Measurements from ENCODE around the gene PRDM16.

Gene PRDM16

DNA sequence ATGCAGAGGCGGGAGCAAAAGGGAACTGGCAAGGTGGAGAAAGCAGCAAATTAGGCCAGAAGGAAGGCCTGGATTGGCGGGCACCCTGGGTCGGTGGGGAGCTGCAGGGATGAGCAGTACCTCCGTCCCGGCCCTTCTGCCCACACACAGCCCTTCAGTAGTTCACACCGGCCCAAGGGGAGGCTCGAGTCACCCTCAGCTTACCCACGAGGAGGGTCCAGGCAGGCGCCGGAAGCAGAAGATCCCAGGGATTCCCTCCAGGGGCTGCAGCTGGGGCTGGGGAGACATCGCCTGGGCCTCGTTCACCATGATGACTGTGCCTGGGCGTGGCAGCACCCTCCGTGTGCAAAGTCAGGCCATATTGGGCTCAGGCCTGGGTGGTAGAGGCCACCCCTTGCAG, 190.0 kb downstream of the PRDM16 start:
- ATAC-seq (replicated peaks) (no peak), DNase-seq (no peak)
- Mint-ChIP-seq H3K4me1 (ENCODE audit: low read depth in 2 of 2) (no peaks in the 10 kb centered on the region), H3K9me3 (peaks cover 0 to 8% of the 10 kb centered on the region in 2 donors), H3K27ac (no peak overlapping the region), H3K27me3 (peaks cover 0 to 21% of the 10 kb centered on the region in 2 donors), H3K36me3 (ENCODE audit: insufficient read depth) (no peaks in the 10 kb centered on the region), H3K4me3 (no peak overlapping the region)

DNA sequence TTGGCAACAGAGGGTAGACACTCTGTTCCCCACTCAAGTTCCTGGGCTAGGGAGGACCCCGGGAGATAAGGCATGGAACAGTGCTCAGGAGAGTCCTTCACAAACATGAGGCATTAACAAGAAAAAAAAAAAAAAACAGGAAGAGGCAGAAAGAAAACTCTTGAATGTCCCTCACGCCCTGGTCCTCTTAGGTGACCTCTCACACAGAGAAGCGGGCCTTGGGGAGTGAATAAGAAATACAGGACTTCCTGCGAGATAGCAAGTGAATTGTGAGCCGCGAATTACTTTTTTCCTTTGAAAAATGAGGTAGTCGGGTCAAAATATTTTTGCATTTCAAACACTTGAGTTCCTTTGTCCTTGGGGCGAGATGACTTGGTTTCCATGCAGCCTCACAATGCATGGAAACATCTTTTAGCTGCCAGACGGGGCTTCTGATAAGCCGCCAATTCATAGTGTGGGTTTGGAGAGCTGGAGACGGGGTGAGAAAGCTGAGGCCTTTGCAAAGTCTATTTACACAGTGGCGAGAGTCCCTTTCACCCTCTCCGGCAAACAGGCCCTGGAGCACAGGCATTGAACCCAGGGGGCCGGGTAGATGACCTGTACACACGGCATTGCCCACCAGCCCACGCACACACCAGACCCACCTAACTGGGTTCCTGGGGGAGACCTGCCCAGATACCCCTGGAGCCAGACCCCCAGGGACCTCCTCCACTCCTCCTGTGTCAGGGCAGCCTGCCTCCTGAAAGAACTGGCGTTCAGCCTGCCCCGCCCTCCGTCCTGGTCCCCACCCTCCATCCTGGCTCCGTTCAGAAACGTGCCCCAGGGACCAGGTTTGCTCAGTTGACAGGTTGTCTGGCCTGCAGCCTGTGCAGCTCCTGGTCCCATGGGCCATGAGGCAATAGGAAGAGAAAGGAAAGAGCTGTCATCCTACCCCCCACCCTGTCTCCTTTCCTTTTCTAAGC, 192.3 kb downstream of the PRDM16 start:
- H3K4me3 Mint-ChIP-seq: no peak overlapping the region

DNA sequence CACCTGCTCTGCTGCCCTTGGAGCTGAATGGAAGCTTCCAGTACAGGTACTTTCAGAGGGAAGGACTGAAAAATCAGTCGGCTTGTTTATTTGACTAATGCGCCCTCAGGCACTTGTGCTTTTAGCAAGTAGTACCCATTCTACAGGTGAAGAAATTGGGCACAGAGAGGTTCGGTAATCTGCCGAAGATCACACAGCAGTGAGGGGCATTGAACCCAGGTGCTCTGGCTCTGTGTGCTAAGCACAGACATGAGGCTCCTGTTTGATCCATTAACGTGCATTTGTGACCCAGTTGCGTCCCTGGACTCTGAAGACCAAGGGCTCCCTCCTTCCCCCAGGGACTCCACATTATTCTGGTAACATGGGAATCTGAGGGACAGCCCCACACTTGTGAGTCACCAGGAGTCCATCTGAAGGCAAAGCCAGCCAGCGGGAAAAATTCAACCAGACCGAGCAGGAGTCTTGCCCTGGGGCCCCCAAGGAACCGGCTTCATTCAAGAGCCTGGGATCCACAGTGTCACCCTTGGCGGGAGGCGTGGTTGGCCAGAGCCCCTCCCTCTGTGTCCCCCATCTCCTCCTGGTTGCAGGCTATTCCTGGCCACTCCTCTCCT, 193.1 kb downstream of the PRDM16 start:
- no peak for DNase-seq
- no peaks in the 10 kb centered on the region for H3K36me3 Mint-ChIP-seq (ENCODE audit: insufficient read depth)
- peaks cover 9 to 38% of the 10 kb centered on the region in 2 donors for H3K27me3 Mint-ChIP-seq
- H3K9me3 Mint-ChIP-seq: peaks cover 0 to 8% of the 10 kb centered on the region in 2 donors
- H3K27ac Mint-ChIP-seq: no peak overlapping the region
- H3K4me3 Mint-ChIP-seq: no peak overlapping the region
- H3K4me1 Mint-ChIP-seq (ENCODE audit: low read depth in 2 of 2): no peaks in the 10 kb centered on the region
- no peak for ATAC-seq (replicated peaks)

More for the DNA sequence above, 192.3 kb downstream of the PRDM16 start:
- Mint-ChIP-seq H3K27me3 (peaks cover 6 to 38% of the 10 kb centered on the region in 2 donors), H3K9me3 (peaks cover 0 to 8% of the 10 kb centered on the region in 2 donors), H3K4me1 (ENCODE audit: low read depth in 2 of 2) (no peaks in the 10 kb centered on the region), H3K27ac (no peak overlapping the region), H3K36me3 (ENCODE audit: insufficient read depth) (no peaks in the 10 kb centered on the region)
- no peak for DNase-seq
- no peak for ATAC-seq (replicated peaks)

DNA sequence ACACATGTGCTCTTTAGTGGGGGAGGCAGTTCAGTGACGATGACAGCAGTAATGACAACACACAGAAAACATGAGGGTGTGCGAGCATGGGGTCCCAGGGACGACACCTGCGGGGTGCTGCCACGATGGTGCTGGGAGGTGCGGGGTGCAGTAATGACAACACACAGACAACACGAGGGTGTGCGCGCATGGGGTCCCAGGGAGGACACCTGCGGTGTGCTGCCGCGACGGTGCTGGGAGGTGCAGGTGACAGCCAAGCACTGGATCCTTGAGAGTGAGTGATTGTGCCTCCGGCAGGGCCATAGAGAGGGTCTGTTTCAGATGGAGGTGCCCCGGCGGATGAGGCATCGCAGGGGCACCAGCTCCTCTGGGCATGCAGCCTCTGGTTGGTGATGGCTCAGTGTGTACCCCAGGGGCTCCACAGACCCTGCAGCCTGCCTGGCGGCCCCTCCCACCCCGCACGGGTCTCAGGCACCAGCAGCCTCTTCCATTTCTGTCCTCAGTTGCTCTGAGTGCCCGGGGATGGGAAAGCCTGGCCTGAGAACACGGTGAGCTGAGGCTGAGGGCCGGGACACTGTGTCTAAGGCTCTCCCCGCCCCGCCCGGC, 193.8 kb downstream of the PRDM16 start:
- DNase-seq (no peak), ATAC-seq (replicated peaks) (no peak)
- H3K27ac Mint-ChIP-seq: no peak overlapping the region
- H3K27me3 Mint-ChIP-seq: peaks cover 12 to 35% of the 10 kb centered on the region in 2 donors
- H3K4me1 Mint-ChIP-seq (ENCODE audit: low read depth in 2 of 2): no peaks in the 10 kb centered on the region
- H3K36me3 Mint-ChIP-seq (ENCODE audit: insufficient read depth): no peaks in the 10 kb centered on the region
- peaks cover 0 to 8% of the 10 kb centered on the region in 2 donors for H3K9me3 Mint-ChIP-seq
- H3K4me3 Mint-ChIP-seq: no peak overlapping the region

DNA sequence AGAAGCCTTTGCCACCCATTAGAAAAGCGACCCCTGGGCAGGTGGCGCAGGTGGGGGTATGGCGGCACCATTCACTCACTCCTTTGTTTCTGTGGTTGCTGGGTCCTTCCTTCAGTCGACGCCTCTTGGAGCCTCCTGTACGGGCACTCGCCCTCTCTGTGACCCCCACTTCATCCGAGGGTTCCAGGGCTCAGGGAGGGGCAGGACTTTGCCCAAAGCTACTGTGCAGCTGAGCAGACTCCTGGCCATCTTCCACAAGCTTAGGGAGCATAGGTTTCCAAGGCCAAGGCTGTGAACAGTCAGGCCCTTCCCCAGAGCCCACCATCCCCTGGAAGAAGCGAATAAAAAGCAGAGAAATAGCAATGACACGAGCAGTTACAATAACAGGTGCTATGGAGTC, 194.8 kb downstream of the PRDM16 start:
- Mint-ChIP-seq H3K36me3 (ENCODE audit: insufficient read depth) (no peaks in the 10 kb centered on the region), H3K27me3 (peaks cover 12 to 25% of the 10 kb centered on the region in 2 donors), H3K27ac (no peak overlapping the region), H3K4me1 (ENCODE audit: low read depth in 2 of 2) (no peaks in the 10 kb centered on the region), H3K9me3 (peaks cover 0 to 8% of the 10 kb centered on the region in 2 donors), H3K4me3 (no peak overlapping the region)
- ATAC-seq (replicated peaks) (no peak), DNase-seq (no peak)

GRCh38 chr1:3264456-3264855, 195.5 kb downstream of the PRDM16 start:
- DNase-seq (no peak), ATAC-seq (replicated peaks) (no peak)
- Mint-ChIP-seq H3K9me3 (peaks cover 0 to 8% of the 10 kb centered on the region in 2 donors), H3K4me3 (no peak overlapping the region), H3K27ac (no peak overlapping the region), H3K4me1 (ENCODE audit: low read depth in 2 of 2) (no peaks in the 10 kb centered on the region), H3K27me3 (peaks cover 12 to 23% of the 10 kb centered on the region in 2 donors), H3K36me3 (ENCODE audit: insufficient read depth) (no peaks in the 10 kb centered on the region)

DNA sequence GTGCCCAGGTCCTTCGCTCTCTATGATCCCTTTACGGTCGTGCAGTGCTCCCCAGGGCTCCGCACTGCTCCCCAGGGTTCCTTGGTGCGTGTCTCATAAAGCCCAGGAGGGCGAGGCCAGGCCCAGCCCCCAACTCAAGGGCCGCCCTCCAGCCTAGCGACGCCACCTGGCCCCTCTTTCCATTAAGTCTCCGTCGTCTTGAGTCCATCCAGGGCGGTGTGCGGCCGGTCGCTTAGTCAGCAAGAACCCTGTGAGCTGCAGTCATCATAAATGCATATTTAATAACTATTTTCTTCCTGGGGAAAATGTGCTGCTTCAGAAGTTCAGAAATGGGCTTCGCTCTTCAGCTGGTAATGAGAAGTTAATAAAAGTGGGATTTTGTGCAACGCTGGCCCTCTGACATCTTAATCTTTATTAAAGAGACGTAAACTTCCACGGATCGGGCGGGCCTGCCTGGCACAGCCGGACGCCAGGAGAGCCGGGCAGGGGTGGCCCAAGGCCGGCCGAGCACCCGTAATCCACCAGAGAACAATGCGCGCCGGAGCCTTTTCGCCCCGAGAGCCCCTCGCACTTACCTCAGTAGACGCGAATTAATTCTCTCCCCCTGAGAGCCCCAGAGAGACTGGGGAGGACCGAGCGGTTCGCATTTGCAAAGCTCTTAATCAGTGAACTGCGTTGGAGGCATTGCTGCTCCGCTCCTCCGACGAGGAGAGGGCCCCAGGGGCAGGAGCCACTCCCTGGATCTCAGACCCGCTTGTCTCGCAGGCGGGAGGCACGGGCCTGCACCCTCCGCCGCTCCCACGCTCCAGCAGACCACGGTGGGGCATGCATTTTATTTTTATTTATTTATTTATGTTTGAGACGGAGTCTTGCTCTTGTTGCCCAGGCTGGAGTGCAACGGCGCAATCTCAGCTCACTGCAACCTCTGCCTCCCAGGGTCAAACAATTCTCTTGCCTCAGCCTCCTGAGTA, 197.1 kb downstream of the PRDM16 start:
- no peaks in the 10 kb centered on the region for H3K36me3 Mint-ChIP-seq (ENCODE audit: insufficient read depth)
- H3K27me3 Mint-ChIP-seq: peaks cover 12 to 31% of the 10 kb centered on the region in 2 donors
- no peak for DNase-seq
- ATAC-seq (replicated peaks): no peak
- H3K4me1 Mint-ChIP-seq (ENCODE audit: low read depth in 2 of 2): no peaks in the 10 kb centered on the region
- no peak overlapping the region for H3K27ac Mint-ChIP-seq
- H3K9me3 Mint-ChIP-seq: no peaks in the 10 kb centered on the region
- H3K4me3 Mint-ChIP-seq: no peak overlapping the region

DNA sequence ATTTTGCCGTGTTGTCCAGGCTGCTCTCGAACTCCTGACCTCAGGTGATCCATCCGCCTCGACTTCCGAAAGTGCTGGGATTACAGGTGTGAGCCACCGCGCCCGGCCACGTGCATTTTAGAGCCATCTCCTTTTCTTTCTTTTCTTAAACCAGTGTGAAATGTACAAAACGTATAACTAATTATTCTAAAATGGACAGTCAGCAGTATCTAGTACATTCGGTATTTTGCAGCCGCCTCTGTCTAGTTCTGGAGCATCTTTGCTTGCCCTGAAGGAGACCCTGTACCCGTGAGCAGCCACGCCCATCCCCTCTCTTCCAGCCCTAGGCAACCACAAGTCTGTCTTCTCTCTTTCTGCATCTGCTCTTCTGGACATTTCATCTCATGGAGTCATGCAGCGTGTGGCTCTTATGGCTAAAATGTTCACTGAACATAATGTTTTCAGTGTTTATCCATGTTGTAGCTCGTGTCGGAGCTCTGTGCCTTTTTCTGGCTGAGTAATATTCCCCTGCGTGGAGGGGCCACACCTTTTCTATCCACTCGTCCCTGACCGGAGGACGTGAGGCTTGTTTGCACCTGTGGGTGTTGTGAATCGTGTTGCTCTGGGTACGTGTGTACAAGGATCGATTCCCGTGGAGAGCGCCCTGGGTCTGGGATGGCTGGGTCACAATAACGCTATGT, 198.0 kb downstream of the PRDM16 start:
- H3K36me3 Mint-ChIP-seq (ENCODE audit: insufficient read depth): no peaks in the 10 kb centered on the region
- H3K27me3 Mint-ChIP-seq: peaks cover 12 to 31% of the 10 kb centered on the region in 2 donors
- H3K4me3 Mint-ChIP-seq: no peak overlapping the region
- DNase-seq (no peak), ATAC-seq (replicated peaks) (no peak)
- H3K27ac Mint-ChIP-seq: no peak overlapping the region
- H3K4me1 Mint-ChIP-seq (ENCODE audit: low read depth in 2 of 2): no peaks in the 10 kb centered on the region
- H3K9me3 Mint-ChIP-seq: no peaks in the 10 kb centered on the region

- DNase-seq: no peak
- ATAC-seq (replicated peaks): no peak
- Mint-ChIP-seq H3K27me3 (peaks cover 12 to 31% of the 10 kb centered on the region in 2 donors), H3K36me3 (ENCODE audit: insufficient read depth) (no peaks in the 10 kb centered on the region), H3K4me3 (no peak overlapping the region), H3K9me3 (no peaks in the 10 kb centered on the region), H3K4me1 (ENCODE audit: low read depth in 2 of 2) (no peaks in the 10 kb centered on the region), H3K27ac (no peak overlapping the region)
Observed at GRCh38 chr1:3267550-3268270, 198.7 kb downstream of the PRDM16 start.

DNA sequence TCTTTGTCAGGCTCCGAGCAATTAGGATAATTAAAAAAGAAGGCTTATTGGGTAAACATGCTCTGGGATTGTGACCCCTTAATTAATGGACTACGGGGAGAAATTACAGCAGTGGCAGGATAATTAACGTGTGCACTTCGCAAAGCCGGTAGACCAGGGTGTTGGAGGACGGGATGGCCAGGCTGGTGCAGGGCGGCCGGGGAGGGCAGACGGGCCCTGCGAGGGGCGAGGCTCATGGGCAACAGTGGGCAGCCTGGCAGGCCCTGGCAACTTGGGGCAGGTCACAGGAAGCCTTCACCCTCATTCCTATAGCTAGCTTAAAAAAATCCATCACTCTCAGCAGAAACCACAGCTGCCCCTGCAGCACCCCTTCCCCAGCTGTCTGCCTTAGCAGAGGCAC, 199.3 kb downstream of the PRDM16 start:
- H3K9me3 Mint-ChIP-seq: no peaks in the 10 kb centered on the region
- DNase-seq (no peak), ATAC-seq (replicated peaks) (no peak)
- no peak overlapping the region for H3K4me3 Mint-ChIP-seq
- no peak overlapping the region for H3K27ac Mint-ChIP-seq
- no peaks in the 10 kb centered on the region for H3K4me1 Mint-ChIP-seq (ENCODE audit: low read depth in 2 of 2)
- H3K36me3 Mint-ChIP-seq (ENCODE audit: insufficient read depth): no peaks in the 10 kb centered on the region
- peaks cover 12 to 31% of the 10 kb centered on the region in 2 donors for H3K27me3 Mint-ChIP-seq

- ATAC-seq (replicated peaks) (no peak), DNase-seq (no peak)
- no peak overlapping the region for H3K27ac Mint-ChIP-seq
- H3K27me3 Mint-ChIP-seq: peaks cover 6 to 9% of the 10 kb centered on the region in 2 donors
- H3K4me1 Mint-ChIP-seq (ENCODE audit: low read depth in 2 of 2): no peaks in the 10 kb centered on the region
- H3K36me3 Mint-ChIP-seq (ENCODE audit: insufficient read depth): no peaks in the 10 kb centered on the region
- H3K4me3 Mint-ChIP-seq: no peak overlapping the region
- no peaks in the 10 kb centered on the region for H3K9me3 Mint-ChIP-seq
Observed at GRCh38 chr1:3270403-3271245, 201.6 kb downstream of the PRDM16 start.
